GM19463 (cell line): ENCODE data around the gene ACAD10.
"Not testable (repeated sequence)": the region's sequence is repeated elsewhere in the genome, so short reads cannot be mapped to it uniquely, and the experiment has no call there.

ENCODE experiments used
- ATAC-seq: cut with Tn5 transposase; IDR thresholded peaks from one replicate; pipeline ENCODE4 v1.9.1; 2021; ENCODE audit warnings: mild to moderate bottlenecking, moderate library complexity; ENCODE audit not compliant: unreplicated experiment

The ACAD10 gene

DNA sequence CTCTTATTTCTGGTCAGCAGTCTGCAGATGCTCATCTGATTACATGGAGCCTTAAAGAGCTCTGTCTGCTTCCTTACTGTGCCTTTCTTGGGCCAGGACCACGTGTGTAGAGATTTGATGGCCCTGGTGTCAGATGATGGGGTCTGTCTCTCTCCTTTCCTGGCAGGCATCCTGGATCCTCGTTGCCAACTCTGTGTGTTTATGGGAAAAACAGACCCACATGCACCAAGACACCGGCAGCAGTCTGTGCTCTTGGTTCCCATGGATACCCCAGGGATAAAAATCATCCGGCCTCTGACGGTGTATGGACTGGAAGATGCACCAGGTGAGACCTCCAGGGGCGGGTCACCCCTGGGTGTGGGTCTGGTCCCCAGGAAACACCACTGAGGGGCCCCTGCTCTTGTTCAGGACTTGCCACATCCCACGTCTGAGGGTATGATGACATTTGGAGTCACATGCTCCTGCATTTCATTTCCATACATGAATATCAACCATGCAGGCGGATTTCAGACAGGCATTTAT lies 62.4 kb downstream of the ACAD10 start:
- ATAC-seq = no peak

DNA sequence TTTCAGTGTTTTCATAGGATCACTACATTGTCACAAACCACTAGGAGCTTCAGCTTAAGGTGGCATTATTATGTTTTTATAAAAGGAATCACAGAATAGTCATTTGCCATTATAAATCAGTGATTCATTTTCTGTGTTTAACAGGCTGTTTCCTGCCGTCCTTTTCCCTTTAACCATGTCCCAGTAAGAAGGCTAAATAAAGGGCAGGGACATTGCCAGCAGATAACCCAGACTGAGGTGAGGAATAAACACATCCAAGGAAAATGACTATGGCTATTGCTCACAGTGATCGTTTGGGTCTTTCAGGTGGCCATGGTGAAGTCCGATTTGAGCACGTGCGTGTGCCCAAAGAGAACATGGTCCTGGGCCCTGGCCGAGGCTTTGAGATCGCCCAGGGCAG lies 63.0 kb downstream of the ACAD10 start:
- ATAC-seq = no peak

DNA sequence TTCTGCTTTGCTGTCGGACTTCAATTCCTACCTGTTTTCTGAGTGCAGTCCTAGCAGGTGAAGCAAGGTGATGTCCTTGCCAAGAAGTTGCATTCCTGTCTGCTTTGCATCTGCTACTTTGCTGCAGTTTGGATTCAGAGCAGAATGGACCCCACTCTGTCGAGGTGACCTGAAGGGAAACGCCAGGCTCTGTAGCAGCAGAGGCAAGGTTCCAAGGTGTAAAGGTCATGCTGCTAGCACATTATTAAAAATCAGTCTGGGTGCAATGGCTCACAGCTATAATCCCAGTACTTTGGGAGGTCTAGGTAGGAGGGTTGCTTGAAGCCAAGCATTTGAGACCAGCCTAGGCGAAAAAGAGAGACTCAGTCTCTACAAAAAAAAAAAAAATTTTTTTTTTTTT lies 63.5 kb downstream of the ACAD10 start:
- ATAC-seq = no peak

DNA sequence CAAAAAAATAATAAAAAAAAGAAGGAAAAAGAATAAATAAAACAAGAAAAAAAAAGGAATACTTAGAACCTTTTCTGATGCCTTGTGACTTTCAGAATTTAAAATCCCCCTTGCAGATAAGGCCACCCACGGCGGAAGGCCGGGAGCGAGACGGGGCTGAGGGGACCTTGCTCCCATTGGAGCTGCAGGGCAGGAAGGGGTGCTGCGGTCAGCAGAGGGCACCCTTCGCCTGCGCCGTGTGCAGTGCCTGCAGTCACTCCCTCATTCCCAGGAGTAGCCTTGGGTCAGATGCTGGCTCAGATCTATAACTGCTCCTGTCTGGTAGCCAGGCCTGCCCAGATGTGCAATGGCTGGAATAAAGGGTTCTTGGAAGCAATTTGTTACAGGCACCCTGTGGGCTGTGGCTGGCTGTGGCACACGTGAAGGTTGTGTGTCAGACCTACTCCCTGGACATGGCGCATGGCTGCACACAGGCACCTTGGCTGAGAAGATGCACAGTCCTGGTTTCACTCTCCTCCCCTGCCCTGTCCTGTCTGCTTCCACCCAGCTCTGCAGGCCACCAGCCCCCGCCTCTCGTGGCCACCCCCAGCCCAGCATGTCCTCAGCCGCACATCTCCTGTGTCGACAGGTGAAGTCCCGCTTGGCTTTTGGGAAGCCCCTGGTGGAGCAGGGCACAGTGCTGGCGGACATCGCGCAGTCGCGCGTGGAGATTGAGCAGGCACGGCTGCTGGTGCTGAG lies 67.5 kb downstream of the ACAD10 start:
- no peak for ATAC-seq

DNA sequence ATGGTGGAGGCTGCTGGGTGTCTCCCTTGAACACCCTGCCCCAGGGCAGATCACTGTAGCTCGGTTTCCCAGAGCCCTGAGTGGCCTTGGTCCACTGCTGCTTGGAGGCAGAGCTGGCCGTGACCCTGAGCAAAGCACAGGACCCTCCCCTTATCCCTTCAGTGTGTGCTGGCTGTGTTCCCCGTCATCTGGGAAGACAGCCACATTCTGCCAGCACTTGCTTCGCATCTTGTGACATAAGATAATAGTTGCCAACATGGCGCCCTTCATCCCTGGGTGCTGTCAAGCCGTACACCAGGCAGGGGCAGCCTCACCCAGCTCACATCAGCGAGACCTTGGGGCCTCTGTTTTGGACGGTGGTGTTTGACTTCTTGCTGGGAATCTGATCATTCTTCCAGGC lies 68.8 kb downstream of the ACAD10 start:
- no peak for ATAC-seq

- ATAC-seq = no peak
These were observed 70.3 kb downstream of the ACAD10 start for GRCh38 chr12:111756196-111756595.

GRCh38 chr12:111756681-111757080 lies 70.8 kb downstream of the ACAD10 start:
- no peak for ATAC-seq

DNA sequence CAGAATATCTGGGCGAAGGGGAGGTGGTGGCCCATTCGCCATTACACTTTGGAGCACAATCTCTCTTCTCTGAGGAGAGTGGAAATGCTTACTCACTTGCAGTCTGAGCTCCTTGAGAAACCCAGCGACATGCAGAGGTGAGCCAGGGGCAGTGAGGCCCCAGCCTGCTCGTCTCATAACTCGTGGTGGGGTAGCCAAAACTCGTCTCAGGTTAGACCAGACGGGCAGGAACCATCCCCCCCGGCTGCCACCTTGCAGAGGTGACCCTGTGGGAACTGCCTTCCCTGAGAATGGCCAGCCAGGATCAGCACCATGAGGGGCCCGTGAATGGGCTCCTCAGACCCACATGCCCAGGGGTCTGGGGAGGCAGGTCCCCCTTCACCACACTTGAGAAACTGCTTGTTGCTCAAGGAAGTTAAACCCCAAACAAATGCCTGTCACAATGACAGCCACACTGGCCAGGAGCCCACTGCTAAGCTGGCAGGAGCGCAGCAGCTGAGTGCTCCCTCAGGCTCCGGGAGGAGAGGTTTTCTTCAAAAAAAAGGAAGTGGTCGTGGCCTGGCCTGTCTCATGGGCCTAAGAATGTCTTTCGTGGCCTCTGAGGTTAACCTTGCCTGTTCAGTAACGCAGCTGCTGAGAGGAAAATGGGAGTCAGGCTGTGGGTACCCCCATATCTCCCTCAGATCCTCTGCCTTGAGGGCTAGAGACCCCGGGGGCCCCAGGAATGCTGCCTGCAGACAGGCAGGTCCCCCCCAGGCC lies 71.7 kb downstream of the ACAD10 start:
- ATAC-seq = no peak

GRCh38 chr12:111758120-111758561 lies 72.3 kb downstream of the ACAD10 start:
- no peak for ATAC-seq

DNA sequence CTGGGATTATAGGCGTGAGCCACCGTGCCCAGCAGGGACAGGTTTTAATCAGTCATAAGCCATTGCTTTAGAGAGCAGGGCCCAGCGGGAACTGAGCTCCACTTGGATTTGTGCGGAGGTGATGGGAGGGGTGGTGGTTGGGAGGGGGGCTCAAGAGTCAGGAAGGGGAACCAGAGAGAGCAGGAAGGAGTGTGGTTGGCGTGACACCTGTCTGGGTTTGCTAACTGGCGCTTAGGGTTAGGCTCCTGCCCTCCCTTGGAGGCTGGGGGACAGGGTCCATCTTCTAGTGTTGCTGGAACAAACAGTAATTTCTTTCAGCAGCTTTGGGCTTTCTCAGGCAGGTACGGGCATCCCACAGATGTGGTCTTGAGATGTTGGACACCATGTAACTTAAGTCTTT lies 73.4 kb downstream of the ACAD10 start:
- ATAC-seq = no peak

DNA sequence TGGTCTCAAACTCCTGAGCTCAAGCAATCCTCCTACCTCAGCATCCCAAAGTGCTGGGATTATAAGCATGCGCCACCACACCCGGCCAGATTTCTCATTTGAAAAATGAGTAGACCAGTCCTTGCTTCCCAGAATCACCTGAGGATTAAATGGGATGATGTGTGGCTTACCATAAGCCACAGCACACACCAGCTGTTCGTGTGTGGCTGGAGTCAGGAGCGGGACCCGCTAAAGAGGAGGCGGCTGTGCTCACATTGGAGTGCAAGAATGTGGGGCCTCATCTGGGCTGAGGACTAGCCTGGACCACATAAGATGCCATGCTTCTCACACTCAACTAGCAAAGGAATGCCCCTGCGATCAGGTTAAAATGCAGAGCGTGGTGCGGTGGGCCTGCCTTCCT lies 74.1 kb downstream of the ACAD10 start:
- ATAC-seq = no peak

DNA sequence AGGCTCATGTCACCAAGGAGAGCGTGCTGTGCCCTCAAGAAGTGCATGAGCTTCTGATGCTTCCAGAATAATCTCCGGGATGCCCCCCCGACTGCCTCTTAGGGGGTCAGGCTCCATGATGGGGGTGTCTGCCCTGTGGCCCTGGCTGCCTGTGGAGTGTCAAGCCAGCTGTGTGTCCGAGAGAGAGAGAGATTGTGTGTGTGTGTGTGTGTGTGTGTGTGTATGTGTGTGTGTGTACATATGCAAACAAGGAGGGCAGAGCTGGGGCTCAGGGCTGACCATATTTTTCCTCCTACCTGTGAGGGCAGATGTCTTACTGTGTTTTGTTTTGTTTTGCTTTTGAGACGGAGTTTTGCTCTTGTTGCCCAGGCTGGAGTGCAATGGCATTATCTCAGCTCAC lies 75.2 kb downstream of the ACAD10 start:
- ATAC-seq = peak; percentile 33

- no peak for ATAC-seq
These were observed 75.9 kb downstream of the ACAD10 start for GRCh38 chr12:111761706-111762105.

DNA sequence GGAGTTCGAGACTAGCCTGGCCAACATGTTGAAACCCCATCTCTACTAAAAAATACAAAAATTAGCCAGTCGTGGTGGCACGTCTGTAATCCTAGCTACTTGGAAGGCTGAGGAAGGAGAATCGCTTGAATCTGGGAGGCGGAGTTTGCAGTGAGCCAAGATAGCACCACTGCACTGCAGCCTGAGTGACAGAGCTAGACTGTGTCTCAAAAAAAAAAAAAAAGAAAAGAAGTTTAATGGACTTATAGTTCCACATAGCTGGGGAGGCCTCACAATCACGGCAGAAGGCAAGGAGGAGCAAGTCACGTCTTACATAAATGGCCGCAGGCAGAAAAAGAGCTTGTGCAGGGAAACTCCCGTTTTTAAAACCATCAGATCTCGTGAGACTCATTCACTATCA lies 77.7 kb downstream of the ACAD10 start:
- ATAC-seq = not testable (repeated sequence)

DNA sequence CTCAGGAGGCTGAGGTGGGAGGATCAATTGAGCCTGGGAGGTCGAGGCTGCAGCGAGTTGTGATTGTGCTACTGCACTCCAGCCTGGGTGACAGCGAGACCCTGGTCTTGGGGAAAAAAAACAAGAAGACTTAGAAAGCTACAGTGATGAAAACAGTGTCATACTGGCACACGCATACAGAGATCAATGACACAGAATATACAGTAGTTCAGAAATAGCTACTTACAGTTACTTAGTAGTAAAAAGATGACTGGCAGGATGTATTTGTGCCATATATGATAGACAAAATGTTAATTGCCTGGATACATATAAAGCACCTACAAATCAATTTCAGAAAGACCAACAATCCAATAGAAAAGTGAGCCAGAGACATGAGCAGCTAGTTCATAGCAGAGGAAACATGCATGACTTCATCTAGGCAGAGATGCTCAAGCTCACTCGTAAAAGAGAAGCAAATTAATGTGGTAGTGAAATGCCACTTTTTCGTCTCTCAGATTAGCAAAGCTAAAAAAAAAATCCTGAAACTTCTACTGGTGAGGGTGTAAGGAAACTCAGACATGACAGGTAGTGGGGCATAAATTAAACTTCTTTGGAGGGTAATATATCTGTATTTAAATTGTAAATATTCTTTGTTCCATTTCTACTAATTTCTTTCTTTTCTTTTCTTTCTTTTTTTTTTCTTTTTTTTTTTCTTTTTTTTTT lies 78.4 kb downstream of the ACAD10 start:
- ATAC-seq = no peak

- peak; percentile 70 for ATAC-seq
These were observed 80.9 kb downstream of the ACAD10 start, which contains the start of gene ALDH2 for GRCh38 chr12:111766608-111767361. Gene ALDH2 (plus strand): TSS chr12:111766933. CDS start chr12:111766983, 50 bp downstream.

DNA sequence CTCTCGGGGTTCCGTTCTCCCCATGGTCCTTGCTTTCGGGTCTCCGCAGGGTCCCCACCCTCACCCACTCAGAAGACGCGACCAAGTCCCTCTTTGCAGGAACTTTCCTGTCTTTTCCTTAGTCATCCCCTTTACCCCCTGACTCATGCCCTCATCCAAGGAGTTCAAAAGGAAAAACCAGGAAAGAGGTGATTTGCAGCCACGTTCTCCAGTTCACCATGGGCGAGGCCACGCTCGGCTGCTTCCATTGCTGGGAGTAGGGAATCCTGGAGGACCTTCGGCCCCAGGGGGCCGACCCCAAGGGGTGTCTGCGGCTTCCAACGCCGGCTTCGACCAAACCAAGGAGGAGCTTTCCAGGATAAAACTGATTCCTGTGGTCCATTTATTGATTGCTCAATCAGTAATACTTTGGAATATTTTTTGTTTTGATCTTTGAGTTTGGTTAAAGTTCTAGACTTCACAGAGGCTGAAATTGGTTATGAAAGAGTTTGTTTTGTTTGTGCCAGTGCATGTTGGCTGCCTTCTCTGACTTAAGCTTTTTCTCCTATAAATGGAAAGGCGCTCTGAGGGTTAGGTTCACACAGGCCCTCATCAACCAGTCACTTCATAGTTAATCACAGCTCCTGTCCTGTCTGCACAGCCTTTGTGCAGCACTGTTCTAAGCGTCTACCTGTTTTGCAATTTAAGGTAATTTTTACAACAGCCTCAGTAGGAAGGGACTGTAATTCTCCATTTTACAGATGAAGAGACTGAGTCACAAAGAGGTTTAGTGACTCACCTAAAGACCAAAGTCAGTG lies 81.7 kb downstream of the ACAD10 start:
- ATAC-seq = no peak

GRCh38 chr12:111768159-111768895 lies 82.5 kb downstream of the ACAD10 start:
- no peak for ATAC-seq

- no peak for ATAC-seq
These were observed 83.7 kb downstream of the ACAD10 start for GRCh38 chr12:111769599-111769998.
